NCI-H2196 treated with DMSO at 0.1 percent for 48 hours (cell line): ENCODE measurements around the gene FTO.

Experiments used
- DNase-seq: peaks from one replicate; lab custom pipeline; 2025; ENCODE audit not compliant: unreplicated experiment; lab: John Stamatoyannopoulos, UW

Gene FTO

DNA sequence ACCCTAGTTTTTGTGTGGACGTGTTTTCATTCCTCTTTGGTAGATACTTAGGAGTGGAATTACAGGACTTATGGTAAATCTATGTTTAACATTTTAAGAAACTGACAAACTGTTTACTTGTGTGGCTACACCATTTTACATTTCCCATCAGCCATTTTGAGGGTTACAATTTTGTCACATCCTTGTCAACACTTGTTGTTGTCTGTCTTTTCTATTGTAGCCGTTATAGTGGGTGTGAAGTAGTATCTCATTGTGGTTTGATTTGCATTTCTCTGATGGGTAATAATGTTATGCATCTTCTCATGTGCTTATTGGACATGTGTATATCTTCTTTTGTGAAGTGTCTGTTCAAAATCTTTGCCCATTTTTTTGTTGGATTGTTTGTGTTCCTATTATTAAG lies 4.5 kb downstream of the FTO start:
- no peak for DNase-seq

DNA sequence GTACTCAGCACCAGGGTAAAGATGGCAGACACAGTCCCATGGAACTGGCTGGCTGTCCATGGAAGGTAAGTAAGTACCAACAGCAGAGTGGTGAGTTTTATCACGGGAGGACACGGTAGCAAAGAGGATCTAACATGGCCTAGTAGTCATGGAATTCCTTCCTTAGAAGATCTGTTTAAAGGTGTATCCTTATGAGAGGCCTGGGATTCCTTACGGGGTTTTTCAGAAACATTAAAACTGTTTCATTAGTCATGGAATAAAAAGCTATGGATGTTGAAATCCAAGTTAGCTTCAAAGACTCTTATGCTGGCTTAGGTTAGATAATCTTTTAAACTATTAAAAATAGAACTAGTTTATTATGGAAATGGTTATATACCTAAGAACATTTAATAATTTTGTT lies 7.4 kb downstream of the FTO start:
- DNase-seq, result no peak

DNA sequence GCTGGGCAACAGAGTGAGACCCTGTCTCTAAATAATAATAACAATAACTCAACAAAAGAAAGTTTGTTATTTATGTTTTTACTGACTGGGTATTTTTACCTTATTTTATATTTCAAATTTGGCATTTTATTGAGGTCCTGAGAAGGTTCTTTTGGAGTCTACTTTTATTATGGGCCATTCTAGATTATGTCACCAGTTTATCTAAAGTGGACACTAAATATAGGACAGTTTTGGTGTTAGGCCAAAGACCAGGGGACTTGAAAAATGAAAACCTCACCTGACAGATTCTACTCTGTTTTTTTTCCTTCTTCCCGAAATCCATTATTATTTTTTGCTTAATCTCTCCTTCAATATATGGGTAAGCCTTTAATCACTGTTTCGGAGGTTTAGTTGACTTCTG lies 8.1 kb downstream of the FTO start:
- DNase-seq, result no peak

DNA sequence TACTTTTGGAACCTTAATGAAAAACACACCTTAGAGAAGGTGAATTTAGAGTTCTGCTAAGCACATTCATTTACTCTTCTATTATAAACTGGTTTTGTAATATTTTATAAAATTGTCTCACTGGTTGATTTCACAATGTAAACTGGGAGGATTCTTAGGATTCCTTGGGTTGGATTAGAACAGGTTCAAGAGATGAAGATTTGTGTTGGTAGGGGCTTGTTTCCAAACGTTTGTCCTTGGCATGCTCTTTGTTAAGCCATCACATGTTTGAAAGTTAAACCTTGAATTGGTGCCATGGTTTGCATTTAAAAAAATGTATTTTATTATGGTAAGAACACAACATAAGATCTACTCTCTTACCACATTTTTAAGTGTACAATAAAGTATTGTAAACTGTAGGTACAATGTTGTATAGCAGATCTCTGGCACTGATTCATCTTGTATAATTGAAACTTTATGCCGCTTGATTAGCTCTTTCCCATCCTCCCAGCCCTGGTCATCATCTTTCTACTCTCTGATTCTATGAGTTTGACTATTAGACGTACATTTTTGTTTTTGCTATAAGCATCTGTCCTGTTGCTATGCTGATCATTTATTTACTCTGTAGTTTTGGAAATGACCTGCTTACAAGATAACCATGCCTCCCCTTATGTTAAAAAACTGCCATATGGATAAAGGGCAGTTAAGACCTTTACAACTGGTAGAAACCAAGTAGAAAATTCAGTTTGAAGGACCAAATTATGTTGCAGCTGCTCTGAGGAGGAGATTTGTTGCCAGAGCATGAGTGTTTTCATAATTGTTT lies 9.6 kb downstream of the FTO start:
- DNase-seq, result no peak

DNA sequence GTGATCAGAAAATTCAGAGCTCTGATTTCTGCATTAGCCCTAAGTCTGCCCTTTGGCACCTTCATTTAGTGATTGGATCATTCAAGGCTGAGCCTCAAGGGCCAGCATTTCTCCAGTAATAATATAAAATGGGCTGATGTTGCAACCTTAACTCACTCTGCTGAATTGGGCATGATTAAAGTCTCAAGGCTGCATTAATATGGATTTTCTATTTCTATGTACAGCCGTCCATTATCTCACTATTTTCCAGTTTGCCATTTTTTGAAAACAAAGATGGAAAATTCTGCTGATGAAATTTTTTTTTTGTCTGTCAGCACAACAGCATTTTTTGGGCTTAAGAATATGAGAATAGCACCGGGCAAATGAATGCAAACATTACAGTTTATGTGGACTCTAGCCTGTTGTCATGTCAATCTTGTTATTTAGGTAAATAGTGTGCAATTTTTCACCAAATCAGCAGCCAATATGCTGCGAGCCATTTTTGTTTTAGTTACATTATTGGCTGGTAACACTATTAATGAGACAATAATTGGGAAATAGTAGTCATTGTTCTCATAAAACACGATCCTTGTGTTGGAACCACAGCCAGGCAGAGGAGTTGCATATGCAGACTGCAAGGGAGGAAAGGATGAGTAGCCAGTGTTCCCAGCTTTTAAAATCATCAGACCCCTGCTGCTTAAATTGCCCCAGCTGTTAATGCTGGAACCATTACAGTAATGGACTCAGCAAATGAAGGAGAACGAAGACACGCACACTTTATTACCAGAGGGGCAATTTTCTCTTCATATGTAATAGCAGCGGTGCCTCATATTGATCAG lies 10.5 kb downstream of the FTO start:
- DNase-seq, result no peak

DNA sequence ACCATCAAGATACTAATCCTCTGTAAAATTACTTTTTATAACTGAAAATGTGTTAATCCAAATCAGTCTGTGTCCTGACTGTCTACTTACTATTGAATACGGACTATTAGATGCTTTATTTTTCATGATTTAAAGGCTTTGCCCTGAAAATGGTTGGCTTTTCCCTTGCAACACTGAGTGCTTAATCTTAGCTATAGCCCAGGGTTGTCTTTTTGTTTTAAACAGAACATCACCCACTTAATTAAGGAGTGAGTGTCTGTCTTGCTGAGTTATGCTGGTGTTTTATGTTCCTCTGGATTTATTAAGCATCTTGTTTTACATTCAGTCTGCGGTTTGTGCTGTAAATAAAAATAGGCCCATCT lies 11.0 kb downstream of the FTO start:
- no peak for DNase-seq

DNA sequence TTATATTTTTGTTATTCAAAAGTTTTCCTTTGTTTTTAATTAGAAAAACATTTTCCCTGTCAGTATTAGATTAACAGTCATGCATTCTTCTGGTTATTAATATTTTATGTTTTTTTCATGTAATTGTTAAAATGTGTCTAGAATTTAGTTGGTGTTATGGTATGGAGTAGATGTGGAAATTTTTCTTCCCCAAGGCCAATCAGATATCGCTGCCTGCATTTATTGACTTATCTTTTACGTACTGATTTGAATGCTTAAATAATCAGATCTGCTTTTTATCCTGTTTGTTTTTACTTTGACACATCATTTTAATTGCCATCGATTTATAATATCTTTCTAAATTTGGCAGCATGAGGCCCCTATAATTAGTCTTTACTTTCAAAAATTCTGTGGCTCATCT lies 13.6 kb downstream of the FTO start:
- DNase-seq, result no peak

DNA sequence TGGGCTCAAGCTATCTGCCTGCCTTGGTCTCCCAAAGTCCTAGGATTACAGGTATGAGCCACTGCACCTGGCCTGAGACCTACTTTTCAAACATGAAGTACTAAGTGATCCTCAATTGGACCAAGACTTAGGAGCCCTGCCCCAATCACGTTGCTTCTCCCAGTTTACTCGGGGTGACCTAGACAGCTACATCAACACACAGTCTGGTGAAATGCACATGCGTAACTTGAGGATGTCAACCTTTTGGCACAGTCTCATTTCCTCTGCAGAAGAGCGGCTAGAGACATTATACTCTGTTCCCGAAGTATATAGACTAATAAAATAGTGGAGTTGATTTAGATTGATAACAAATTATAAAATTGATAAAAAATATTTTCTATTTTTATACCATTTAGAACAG lies 17.1 kb downstream of the FTO start:
- no peak for DNase-seq

DNA sequence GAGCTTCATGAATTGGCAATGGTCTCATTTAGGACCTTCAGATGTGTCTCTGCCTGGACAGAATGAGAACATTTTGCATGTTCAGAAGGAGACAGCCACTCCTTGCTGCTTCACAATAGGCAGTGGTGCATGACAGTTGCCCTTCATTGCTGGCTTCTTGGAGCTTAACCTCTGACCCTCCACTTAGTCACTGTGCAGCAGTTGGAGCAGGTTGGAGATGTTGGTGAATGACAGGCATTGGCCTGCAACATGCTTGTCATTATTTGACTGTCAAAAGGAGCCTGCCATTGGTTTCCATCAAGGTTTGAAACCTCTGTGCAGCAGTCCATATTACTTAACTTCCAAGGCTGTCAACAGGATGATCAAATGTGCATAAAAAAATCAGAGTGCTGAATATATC lies 22.7 kb downstream of the FTO start:
- DNase-seq, result no peak

DNA sequence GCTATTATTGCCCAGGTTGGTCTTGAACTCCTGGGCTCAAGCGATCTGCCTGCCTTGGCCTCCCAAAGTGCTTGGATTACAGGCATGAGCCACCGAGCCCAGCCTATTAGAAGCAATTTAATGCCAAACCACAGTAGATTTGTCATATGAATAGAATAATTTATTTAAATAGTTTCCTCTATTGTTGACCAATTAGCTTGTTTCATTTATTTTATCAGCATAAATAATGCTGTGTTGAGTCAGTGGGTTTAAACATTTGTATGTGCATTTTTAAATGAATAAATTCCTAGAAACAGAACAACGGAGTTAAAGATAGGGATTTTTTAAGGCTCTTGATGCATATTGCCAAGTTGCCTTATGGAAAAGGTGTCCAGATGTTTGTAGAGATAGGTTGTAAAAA lies 26.7 kb downstream of the FTO start:
- DNase-seq, result no peak

DNA sequence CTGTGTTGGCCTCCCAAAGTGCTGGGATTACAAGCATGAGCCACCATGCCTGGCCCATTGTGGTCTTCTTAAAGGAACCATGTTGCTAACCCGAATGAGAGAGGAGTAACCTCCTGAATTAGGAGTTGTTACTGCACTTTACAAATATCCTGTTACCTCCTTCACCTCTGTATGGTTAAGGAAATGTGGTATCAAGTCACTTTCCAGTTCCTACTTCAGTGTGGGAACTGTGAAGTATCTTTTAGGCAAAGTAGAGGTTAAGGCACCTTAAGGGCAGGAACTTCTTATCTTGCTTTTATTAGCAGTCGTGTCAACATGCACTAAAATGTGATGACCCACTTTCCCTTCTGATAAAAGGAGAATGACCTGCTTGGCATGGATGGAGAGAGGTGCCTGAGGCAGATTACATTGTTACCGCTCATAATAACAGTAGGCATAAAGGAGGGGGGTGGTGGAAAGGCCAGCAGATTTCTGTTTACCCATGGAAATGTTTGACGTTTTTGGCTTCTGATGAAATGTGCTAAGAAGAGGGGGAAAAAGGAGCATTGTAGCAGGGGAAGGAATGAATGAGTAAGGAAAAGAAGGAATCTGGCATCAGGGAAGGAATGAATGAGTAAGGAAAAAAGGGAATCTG lies 28.5 kb downstream of the FTO start:
- DNase-seq, result peak; percentile 12

DNA sequence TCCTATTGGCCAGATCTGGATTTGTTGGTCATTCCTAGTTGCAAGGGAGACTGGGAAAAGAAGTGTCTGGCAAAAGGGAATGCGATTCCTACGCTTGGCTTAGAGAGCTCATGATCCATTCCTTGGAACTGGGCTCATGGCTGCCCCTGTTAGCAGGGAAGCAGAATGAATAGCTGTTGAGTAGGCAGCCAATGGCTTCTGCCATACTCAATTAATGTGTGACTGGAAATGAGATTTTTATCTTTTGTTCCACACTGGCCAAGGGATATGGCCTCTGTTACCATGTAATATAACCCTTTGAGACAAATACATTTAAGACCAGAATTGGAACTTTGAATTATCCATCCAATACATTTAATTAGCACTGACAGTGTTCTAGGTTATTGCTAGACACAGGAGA lies 31.0 kb downstream of the FTO start:
- no peak for DNase-seq

DNA sequence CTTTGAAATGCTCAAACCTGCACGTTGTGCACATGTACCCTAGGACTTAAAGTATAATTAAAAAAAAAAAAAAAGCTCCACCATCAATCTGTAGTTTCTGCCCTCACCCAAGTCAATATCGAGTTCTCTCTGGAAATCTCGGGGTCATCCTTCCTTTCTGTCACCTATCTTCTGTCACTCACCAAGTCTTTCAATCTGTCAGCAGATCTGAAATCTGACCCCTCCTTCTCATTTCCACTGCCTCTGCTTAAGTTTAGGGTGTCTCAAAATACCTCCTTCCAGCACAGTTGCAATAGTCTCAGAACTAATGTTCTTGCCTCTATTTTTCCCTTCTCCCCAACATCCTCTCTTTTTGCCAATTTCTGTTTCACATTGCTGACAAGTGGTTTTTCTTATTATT lies 32.3 kb downstream of the FTO start:
- no peak for DNase-seq

DNA sequence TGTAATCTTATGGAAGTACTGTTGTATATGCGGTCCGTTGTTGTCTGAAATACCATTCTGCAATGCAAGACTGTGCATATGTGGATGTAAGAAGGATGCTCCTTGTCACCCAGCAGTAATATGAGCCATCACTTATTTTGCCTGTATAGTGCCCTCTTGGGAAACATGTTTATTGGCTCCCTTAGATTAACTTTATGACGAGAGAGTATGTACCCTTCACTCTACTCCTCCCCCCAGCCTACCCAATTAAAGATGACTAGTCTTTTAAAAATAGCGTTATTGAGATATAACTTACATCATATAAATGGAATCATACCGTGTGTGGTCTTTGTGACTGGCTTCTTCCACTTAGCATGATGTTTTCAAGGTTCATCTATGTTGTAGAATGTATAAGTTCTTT lies 33.6 kb downstream of the FTO start:
- no peak for DNase-seq

DNA sequence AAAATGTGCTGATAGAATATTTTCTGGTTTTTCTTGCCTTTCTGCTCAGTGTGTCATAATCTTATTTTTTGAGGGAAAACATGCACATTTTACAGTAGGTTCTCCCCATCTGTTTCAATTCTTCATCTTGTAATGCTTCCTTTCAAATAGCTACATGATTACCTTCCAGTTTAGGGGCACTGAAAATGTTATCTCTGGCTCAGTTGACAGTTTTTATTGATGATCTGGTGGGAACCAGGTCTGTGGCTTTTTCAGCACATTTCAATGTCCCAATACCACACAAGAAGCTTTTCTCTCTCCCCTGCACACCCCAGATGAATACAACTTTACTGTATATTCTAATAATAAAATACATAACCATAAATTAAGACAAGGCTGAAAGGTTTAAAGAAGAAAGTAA lies 36.5 kb downstream of the FTO start:
- DNase-seq, result no peak

DNA sequence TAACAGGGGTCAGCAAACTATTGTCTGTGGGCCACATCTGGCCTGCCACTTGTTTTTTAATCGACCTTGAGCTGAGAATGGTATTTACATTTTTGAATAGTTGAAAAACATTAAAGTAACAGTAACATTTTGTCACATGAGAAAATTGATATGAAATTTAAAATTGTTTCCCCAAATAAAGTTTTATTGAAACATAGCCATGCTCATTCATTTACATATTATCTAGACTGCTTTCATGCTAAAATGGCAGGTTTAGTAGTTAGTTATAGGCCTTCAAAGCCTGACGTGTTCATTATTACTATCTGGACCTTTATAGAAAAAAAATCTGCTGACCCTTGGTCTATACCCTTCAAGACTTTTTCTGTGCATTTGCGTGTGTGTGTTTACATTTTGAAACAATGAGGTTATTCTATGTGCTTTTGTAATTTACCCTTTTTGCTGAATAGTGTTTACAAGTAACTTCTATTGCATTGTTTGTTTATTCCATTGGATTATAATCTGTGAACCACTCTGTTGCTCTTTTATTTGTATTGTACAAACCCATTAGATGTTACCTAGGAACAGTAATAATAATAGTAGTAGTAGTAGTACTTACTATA lies 37.1 kb downstream of the FTO start:
- no peak for DNase-seq

DNA sequence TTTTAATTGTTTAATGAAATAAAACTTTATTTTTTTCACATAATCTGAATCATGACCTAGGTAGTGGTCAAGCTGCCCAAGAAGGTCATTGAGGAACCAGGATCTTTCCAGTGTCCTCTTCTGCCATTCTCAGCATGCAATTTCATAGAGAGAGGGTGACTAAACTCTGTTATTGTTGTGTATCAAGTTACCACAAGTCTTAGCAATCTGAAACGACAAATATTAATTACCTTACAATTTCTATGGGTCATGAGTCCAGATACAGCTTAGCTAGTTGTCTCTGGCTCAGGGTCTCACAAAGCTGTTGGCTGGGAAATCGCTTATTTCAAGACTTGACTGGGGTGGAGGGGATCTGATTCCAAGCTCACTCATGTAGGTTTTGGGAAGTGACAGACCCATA lies 37.6 kb downstream of the FTO start:
- no peak for DNase-seq

DNA sequence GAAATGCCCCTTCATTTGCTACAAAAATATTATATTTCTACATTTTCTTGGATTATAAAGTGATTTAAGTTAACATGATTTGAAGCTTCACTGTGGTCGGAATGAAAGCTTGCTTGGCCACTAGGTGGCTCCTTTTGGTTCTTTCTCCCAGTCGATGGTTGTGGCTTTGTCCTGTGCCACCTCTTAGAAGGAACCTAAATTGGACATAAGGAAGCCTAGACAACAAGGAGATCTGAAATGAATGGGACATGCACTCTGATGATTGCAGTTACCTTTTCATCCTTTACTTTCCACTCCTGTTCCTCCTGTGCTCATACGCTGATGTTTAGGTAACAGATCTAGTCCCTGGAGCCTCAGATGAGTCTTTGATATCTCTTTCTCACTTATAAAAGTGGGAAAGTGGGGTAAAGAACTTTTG lies 39.2 kb downstream of the FTO start:
- DNase-seq, result no peak

DNA sequence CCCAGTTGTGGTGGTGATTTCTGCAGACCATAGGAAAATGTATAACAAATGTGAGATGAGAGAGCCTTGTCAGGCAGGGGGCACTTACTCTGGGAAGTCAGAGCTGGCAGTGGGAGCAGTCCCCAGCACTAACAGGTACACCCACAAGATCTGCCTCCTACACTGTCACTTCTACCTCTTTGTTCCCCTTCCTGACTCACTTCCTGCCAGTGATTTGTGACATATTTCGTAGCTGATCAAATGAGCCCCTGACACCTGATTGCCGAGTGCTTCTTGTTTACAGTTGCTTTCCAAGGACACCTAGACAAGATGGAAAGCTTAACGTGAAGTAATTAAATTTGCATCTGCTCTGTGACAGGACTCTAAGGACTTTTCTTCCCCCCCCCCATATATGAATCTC lies 40.5 kb downstream of the FTO start:
- no peak for DNase-seq

DNA sequence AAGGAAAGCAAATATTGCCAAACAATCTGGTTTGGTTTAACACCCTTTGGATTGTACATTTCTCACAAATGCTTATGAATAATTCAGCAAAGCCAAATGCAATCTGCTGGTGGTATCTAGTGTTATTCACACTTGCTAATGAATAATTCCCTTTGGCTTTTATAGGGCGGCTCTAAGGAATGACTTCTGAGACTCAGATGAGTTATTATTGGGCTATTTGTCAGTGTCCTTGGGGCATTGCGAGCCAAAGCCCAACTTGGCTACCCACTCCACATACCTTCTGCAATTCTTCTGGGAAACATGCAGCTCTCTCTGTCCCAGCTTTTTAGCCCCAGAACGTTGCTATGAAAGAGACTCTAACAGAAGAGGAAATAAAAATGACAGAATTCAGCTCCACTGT lies 41.1 kb downstream of the FTO start:
- DNase-seq, result no peak

DNA sequence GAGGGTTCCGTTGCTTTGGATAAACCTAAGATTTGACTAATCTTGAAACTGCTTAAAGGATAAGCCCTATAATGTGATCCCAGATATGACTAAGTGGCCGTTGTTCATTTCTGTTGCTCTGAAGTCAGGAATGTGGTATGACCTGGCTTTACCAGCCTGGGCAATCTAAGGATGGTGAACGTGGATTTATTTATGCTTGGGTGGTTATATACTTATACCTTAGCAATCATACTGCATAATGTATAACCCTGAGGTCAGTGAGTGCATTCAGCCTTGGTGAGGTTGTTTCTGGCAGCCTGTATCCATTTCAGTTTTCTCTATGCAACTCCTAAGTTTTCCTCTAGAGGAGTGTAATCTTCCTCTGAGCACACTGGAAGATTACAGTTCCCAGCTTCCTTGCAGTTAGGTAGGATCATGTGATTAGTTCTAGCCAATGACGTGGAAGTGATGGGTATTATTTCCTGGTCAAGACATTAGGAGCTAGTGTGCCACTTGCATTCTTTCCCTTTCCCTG lies 41.9 kb downstream of the FTO start:
- DNase-seq, result no peak

DNA sequence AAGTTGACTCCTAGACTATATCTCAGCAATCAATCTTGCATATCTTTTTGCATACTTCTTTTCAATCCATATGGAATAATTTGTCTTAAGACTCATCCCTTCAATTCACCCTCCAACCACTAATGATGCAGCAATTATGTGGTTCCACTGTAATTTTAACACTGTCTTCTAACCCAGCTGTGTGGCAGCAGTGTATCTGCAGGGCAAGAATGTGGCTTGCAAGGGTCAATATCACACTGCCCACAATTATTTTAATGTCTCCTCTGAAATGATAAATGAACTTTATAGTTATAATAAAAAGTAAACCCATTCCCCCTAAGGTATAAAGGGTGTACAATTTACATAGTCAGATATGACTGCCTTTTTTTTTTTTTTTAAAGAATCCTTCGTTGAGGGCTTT lies 48.6 kb downstream of the FTO start:
- no peak for DNase-seq
